Measurements from ENCODE around the gene PTPRN2.

Gene PTPRN2

DNA sequence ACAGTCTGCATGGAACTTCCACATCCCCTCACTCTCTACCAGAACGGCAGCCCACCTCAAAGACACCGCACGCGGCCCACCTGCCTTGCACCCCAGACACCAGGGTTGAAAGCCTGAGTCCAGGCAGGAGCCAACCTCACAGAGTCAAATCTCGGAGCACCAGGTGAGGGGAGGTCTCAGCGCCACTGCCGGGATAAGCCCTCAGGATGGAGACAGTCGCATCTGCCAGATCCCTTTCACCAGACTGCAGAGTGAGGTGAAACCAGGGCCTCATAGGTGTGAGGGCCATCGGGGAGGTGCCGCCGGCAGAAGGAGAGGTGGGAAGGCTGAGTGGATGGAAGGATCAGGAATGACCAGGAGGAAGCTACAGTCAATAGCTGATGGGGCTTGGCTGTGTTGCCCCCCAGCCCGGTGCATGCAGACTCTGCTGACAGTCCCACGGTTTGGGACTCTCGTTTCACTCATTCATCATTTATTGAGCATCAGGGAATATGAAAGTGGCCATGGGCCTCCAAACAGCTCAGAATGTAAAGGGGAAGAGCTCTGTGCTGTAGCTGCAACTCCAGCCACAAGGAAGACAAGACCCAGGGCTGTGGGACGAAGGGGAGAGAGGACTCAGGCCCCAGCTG is 315.0 kb downstream of the PTPRN2 start:
- DNase-seq = no peak

DNA sequence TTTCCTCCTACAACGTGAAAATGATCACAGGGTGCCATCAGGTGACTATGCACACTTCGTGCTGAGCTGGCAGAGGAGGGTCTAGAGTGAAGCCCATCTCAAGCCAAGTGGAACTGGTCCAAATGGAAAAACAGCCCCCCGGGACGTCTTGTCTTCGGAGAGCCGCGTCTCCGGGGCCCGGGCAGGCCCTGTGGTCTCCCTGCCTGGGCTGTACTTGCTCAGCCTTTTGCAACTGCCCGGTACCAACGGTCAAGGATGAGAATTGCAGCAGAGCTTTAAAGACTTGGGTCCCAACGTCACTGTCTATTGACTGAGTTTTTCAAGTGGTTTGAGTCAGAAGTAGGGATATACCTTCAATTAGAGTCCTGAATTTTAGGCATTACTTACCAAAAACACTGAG is 315.5 kb downstream of the PTPRN2 start:
- no peak for DNase-seq

DNA sequence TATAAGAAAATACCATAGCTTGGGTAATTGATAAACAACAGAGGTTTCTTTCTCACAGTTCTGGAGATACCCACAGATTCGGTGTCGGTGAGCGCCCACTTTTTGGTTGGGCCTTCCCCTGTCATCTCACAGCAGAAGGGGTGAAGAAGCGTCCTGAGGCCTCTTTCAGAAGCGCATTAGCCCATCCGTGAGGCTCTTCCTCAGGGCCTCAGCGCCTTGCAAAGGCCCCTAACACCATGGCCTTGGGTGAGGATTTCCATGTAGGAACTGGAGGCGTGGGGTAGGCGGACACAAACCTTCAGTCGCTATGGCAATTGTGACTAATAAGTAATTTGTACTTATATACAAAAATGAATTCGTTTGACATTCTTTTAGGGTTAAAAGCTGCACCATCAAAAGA is 316.0 kb downstream of the PTPRN2 start:
- DNase-seq = no peak

DNA sequence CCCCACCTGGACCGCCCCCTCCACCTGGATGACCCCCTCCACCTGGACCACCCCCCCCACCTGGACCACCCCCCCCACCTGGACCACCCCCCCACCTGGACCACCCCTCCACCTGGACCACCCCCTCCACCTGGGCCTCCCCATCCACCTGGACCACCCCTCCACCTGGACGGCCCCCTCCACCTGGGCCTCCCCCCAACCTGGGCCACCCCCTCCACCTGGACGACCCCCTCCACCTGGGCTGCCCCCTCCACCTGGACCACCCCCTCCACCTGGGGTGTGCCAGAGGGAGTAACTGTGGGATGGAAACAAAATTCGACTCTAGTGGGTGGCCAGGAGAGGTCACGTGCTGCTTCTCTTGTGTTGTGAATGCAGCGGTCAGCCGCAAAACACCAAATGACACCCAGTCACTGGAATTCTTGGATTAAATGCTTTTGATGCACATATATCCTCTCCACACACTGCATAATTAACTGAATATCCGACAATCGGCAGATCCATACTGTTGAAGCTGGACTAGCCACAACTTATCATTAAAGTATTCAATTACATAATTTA is 316.7 kb downstream of the PTPRN2 start:
- no peak for DNase-seq

DNA sequence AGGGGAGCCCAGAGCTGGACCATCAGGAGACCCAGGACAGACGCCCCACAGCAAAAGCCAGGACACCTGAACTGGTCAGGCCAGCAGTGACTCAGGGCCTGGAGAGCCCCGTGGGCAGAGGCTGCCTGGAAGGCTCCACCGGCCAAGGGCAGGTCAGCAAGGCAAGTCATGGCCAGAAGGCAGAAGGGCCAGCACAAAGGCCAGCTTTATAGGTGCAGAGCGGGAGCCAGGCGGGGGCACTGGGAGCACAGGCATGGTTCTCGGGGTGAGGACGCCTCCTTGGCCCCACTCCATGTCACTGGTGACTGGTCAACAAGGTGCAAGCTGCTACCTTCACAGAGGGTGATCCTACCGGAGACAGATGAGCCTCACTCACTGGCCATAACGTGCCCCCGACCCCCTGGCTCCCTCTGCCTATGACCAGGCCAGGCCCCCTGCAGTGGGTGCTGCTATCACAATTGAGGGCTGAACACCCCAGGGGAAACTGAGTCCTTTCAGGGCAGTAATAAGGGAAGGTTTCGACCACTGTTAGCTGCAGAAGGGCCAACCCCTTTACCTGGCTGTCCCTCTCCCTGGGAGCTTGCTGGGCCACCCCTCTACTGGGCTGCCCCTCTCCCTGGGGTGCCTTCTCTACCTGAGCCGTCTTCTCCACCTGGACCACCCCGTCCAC is 317.4 kb downstream of the PTPRN2 start:
- DNase-seq = no peak

DNA sequence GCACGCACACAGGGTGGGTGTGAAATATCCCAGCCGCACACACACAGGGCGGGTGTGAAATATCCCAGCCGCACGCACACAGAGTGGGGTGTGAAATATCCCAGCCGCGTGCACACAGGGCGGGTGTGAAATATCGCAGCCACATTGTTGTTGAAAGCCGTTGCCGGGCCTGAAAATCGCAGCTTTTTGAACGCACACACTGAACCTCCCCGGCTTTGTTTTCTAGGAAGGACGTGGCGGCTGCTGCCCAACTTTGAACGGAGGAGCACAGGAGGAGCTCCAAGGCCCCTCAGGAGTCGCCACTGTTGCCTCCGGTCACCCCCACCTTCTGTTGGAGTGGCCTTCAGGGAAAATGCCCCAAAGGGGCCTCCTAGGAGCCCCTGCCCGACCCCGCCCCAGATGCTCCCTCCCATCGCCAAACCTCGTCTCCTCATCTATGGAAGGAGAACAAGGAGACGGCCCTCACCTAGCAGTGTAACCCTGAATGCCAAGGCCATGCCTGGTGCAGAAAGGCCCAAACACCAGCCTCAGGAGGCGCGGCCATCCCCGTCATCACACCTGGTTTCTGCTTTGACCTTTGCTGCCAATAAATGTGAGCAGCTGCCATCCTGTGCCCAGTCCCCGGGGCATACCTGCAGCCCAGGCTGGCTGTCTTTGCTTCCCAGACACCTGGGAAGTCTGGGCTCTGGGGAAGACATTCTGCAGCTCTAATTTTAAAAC is 318.6 kb downstream of the PTPRN2 start:
- no peak for DNase-seq

DNA sequence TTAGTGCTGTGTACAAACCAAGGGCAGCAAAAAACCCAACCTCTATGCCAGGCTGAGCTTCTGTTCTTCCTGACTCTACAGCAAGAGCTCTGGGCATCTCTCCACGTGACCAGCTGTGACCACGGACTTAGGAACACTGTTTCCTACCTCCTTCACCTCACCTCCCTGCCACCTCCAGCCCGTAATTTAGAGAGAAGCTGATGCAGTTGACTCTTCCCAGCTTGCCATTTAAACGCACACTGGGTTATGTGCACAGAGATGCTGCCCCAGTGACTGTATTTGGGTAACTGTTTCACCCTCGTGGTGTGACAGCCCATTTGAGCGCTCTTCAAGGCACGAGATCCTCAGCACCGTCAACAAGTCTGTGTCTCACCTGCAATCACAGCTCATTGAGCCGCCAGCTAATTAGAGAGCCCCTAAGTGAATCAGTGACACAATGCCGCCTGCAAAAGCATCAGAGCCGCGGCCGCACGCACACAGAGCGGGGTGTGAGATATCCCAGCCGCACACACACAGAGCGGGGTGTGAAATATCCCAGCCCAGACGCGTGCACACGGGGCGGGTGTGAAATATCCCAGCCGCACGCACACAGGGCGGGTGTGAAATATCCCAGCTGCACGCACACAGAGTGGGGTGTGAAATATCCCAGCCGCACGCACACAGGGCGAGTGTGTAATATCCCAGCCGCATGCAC is 319.7 kb downstream of the PTPRN2 start:
- DNase-seq = no peak

DNA sequence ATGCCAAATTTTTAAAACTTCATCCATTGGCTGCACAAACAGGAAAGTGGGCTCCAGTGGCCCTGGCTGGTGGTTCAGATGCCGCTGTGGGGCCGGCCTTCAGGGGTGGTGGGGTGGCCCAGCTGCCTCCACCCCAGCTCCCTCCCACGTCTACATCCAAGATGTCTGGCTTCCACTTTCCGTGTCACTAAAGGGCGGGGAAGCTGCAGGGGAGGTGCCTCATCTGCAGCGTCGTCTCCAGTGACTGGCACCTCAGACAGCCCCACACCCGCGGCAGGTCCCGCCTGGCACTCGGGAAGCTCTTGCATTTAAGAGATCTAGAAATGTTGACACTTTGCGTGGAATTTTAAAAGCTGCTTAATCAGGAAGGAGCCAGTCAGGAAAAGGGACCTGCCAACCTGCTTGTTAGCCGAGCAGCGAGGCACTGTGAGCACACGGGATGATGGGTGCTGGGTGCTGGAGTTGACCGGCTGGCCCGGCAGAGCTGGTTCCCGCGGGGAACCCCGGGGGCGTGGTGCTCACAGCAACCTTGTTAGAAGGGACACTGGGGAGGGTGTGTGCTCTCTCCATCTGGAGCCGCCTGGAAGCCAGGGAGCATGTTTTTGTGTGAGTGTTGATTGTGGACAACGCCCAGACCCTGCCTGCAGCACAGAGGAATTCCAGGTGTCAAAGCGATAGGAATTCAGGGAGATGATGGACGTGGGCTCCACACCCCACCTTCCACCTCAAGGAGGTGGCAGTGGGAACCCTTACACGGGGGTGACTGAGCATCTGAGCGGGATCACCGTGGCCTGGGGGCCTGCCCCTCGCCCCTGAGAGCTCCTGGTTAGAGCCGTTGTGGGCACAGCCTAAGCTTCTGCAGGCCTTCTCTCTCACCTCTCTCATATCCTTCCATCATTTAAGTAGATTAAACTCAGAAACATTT is 320.5 kb downstream of the PTPRN2 start:
- no peak for DNase-seq

DNA sequence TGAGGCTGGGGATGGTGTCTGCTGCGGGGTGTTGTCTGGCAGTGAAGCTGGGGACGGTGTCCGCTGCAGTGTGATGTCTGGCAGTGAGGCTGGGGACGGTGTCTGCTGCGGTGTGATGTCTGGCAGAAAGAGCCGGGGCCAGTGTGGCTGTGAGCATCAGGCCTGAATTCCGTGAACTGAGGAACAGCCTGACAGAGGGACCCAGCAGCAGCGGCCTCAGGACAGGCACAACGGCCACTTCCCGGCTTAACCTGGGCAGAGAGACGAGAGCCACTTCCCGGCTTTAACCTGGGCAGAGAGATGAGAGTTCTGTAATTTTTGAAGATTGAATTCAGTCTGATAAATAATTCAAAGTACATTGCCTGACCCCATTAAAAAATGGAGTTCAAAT is 321.2 kb downstream of the PTPRN2 start:
- DNase-seq = no peak

DNA sequence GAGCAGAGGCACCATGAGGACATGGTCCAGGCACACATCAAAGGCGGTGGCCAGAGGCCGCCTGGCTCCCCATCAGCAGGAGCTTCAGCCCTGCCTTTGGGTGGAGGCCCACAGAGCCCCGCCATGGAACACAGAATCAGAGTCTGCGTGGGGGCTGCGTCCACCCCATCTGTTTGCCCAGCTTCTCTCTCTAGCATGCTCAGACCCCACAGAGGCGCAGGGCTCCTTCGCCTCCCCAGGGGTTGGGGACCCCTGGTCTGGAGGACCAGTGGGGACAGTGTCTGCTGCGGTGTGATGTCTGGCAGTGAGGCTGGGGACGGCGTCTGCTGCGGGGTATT is 321.9 kb downstream of the PTPRN2 start:
- no peak for DNase-seq

DNA sequence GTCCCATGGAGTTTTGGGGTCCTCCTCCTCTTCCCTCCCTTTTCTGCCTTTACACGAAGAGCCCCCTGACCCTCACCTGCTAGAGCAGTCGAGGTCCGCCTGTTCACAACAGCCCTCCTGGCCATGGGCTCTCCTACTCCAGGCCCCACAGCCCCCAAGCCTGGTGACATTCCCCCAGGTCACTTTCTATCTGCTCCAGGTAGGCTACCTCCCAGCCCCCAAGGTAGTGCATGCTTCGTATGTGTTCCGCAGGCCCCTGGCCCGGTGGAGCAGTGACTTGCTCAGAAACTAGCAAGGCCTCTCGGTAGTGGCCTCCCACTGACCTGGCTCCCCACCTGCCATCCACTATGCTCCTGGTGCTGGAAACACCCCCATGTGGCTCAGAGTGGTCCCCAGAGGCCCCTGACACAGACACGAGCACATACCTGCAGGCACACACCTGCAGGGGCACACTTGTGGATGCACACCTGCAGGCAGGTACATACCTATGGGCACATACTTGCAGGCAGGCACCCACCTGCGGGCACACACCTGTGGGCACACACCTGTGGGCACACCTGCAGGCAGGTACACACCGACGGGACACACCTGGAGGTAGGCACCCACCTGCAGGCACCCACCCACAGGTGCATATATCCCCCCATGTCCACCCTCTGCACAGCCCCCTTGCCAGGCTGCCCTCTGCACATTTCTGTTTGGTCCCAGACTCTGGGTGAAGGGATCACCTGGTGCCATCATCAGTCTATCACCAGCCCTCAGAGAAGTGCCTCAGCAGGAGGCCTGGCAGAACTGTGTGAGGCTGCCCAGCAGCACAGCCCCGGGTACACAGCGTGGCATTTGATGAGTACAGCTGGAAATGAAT is 322.5 kb downstream of the PTPRN2 start:
- no peak for DNase-seq

DNA sequence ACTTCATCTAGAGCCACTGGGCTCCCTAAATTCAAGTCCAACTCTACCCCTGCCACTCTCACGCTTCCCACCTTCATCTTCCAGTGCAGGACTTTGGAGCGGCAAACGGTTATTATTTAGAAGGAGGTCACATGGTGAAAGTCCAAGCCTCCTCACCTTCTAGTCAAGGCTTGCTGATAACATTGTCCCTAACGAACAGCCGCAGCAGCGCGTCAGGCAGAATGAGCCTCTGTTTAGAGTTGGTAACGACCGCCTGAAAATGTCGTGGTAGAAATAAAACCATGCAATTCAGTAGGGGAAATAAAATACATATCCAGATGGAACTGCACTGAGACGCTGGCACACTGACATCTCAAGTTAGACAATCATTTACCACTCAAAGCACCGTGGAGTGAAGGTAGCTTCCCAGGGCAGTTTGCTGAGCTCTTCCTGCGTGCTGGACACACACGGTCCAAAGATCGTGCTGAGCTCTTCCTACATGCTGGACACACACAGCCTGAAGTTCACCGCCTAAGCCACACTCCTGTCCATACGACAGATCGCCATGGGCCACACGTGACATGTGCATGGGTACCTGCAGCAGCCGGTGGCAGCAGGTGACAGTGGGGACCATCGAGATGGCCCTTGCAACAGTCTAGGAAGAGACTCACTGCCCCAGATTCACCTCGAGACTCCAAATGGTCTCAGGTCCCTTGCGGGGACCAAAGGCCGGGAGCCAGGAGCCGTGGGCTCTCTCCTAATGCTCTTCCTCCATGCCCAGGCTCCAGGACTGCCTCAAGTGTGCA is 323.5 kb downstream of the PTPRN2 start:
- no peak for DNase-seq

DNA sequence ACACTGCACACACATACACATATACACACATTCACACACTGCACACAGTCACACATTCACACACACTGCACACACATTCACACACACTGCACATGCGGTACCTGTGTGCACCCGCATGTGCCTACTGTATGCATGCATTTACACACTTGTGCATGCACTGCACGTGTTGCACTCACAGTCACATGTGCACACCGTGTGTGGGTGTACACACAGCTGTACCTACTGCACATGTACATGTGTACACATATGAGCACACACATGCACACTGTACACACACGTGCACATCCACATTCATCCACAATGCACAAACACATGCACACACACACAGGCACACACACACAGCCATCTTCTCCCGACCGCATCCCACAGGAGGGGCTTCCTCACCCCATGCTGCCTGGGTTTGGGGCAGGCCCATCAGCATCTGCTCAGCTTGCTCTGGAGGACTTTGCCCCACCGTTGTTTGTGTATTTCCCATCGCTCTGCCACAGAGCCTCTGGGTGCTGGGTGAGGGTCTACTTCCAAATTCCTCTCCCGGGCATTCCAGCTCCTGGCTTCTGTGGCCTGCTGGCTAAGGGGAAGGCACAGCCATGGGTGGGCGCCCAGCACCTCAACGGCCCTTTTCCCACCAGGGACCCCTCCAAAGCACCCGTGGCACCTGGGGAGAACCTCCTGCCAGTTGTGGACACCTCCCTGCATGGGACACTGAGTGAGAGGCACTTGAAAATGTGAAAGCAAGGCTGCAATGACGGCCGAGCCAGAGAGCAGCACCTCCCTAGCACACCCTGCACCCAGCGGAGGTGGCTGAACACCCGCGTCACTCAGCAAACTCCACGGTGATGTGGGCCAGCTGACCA is 324.3 kb downstream of the PTPRN2 start:
- DNase-seq = no peak

DNA sequence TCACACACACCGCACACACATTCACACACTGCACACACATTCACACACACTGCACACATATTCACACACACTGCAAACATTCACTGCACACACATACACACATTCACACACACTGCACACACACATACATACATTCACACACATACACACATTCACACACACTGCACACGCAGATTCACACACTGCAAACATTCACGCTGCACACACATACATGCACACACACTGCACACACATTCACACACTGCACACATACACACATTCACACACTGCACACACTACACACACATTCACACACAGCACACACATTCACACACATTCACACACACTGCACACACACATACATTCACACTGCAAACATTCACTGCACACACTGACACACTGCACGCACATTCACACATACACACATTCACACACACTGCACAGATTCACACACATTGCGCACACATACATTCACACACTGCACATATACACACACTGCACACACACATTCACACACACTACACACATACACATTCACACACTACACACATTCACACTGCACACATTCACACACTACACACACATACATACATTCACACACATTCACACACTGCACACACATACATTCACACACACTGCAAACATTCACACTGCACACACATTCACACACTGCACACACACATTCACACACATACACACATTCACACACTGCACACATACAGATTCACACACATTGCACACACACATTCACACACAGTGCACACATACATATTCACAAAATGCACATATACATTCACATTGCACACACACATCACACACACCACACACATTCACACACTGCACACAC is 325.1 kb downstream of the PTPRN2 start:
- DNase-seq = no peak

DNA sequence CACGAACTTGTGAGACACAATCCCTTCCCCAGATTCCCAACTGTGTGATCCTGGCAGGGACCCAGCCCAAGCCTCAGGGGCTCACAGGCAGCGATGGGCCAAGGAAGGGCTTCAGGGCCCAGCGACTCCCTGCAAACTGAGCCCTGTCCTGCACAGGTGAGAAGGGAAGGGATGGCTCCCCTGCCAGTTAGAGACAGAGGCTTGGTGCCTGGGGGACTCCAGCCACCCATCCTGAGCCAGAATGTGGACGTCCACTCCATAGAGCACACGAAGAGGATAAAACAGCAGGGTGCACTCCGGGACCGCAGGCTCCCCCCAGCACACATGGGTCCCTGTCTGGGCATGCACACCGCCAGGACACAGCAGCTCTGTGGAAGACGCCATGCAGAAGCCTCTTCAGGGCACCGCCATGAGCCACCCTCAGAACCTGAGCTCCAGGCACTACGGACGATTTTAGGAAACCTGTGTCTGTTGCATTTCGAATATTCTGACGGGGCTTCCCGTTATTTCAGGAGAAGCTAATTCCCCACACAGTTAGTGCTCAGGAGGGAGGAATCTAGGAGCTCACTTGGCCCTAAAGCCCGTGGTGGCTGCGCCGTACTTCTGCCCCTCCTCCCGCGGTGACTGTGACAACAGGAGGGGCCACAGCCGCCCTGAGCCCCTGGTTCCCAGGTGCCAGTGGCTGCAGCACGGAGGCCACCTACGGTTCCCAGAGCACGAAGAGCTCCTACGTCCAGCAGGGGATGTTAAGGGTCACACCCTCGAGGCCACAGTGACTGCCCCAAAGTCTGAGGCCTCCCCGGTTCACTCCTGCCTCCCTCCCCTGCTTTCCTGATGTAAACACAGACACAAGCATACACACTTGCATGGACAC is 326.0 kb downstream of the PTPRN2 start:
- no peak for DNase-seq

DNA sequence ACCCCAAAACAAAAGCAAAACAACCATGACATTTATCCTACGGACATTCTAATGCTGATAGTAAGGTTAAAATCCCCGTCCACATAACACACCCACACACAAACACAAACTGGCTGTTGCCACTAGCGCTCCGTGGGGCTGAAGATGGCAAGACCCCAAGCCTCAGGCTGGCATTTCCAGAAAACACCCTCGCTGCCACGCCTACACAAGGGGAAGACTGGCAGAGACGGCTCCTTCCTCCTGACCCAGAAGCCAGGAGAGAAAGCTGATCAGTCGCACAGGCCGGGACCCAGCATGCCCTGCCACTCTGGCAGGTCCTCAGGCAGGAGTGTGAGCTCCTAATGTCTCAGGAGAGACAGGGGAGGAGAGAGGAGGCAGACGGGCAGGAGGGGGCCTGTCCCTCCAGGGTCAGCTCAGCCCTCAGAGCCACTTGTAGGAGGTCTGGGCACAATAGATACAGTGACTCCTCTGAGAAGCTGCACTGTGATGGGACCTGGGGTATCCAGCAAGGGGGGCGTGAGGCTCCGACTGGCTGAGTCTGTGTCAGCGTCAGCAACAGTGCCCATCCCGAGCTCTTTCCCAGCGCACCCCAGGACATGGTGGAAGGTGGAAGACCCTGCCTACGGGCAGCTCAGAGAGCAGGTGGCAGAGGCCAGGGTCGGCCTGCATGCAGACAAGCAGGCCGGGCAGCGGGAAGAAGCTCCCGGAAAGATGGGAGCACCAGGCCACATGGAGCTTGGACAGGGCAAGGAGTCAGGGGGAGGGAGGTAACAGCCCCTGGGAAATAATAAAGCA is 326.9 kb downstream of the PTPRN2 start:
- no peak for DNase-seq
